Cardiac septum (tissue), 1 donor: ENCODE data around the gene MRPS25. TPM values are rescaled to one million over a fixed set of nuclear protein-coding genes. Genes with fewer than 3 reads are reported as not detected.

Experiments used
- DNase-seq: peaks from one replicate; pipeline ENCODE4 v3.0.0-alpha.2; 2020; ENCODE audit warnings: low spot score
- intact Hi-C: fragments of 100-400 bp; cut with DNase I; formaldehyde crosslinking; loops from one replicate; pipeline ENCODE4 v1.14.0; 2022
- long read RNA-seq: library from polyadenylated mRNA; unstranded; transcript quantifications from one replicate; pipeline ENCODE4 v2.0.0, GENCODE V29; 2021
- total RNA-seq: library from RNA; stranded (reverse); fragmentation: NEBNext Ultra II Directional; extraction: Animal tissue kit (Norgen Biotek cat#: 25700); gene quantifications from one replicate; pipeline ENCODE4 v1.2.1, GENCODE V29; 2021
- donor health status: DM: no; HTN: no; CAD: no.

MRPS25 gene
- 77.7 TPM for total RNA-seq
- long read RNA-seq, full-length matches to known transcripts = 92 of 105 reads
- long read RNA-seq, partial matches to known transcripts = 3 of 105 reads
- long read RNA-seq, other reads (novel, unspliced or antisense) = 10 of 105 reads

DNA sequence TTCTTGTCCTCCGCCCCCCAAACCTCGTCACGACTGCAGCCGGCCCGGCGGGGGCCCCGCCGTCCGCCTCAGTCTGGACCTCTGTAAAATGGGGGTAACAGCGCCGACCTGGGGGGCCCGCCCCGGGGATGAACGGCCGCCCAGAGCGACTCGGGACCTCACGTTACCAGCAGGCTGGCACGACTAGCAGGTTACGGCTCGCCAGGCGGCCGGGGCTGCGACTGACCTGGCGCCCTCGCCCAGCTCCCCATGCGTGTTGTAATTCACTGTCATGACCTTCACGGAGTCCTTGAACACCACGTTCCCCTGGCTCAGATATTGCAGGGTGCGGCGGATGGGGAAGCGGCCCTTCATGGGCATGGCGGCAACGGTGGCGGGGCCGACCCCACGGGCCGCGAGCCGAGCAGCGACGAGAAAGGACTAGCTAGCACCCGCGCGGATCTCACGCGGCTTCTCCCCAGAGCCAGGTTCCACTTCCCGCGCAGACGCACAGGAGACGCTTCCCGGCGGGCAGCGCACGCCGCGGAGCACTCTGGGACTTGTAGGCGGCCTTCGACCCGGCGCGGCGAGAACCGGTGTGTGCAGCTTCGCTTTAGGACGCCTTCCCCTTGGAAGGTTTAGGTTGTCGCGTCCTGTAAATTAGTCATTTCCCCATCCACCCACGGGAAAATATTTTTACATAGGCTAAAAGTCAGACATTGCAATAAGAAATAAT, at the start of gene MRPS25:
MRPS25 (minus strand) TSS at position 481 of the 715 bp plus-strand sequence; CDS start at position 360, 121 bp downstream.
- DNase-seq = peak; percentile 97
- intact Hi-C loops = loop anchor here (1.0 to 2.0 kb wide), 2 partner anchors 34 to 118 kb away; partner anchors contain the start of genes NR2C2 and RBSN

DNA sequence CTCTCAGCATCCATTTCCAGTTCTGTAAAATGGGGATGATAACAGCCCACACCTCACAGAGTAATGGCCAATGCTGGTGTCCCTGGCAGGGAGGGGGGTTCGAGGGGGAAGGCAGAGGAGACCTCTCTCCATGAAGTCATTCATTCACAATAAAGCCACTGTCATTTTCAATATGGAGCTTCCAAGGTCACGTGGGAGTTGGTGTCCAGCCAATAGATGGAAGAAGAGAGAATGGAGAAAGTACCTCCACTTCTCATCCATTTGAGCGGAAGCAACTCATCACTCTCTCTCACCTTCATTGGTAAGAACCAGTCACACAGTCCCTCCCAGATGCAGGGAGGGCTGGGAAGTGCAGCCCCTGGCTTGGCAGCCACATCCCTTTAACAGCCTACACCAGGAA, 48.8 kb upstream of the MRPS25 start:
- DNase-seq = no peak
- intact Hi-C loops = loop anchor here (10.0 kb wide), 1 partner anchor 291 kb away; no protein-coding TSS in a partner anchor

DNA sequence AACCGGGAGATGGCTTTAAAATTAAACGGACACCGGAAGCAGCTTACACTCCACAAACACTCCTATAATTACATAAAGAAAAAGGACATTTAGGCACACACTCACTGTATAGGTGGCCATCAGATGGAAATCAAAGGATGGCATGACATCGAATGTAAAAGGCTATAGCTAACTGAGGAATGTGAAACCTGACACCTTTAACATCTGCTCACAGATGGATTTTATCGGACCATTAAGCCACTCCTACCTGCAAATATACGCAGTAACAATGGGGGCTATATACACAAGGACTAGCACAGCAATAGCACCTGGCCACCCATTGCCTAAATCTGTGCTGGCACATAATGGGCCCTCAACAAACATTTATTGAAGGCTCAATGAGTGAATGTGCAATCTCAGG, 48.4 kb upstream of the MRPS25 start:
- intact Hi-C loops = loop anchor here (10.0 kb wide), 1 partner anchor 291 kb away; no protein-coding TSS in a partner anchor
- DNase-seq = no peak

DNA sequence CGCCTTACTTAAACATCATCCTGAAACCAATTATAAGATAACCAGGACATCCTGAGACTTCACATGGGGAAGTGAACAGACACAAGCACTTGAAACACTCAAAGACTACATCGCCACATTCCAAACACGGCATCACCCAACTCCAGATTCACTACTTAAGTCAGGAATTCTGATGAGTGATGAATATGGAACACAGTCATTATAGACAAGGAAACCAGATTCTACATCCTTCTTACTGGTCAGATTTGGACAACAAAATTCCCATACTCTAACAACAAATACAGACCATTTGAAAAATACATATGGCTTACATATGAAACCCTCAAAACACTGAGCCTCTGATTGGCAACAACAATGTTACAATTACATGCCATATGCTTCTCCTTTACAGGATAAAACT, 46.9 kb upstream of the MRPS25 start:
- intact Hi-C loops = loop anchor here (10.0 kb wide), 1 partner anchor 293 kb away; no protein-coding TSS in a partner anchor

DNA sequence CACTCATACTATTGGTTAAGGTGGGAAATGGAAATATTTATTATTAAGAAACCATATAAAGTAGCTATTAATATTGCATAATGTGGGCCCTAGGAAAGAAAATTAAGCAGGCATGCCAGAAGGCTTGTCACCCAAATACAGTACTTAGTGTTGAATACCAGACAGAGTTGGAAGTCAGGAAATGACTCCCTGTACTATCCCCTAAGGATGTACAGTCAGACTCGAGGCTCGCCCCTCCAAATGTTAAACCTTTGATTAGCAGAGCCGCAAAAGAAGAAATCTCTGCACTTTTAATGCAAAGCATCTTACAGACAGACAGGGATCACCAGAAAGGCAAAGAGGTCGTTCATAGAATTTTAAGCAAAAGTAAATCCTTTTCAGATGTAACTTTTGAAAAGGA, 45.1 kb upstream of the MRPS25 start:
- no peak for DNase-seq

More for the DNA sequence above, 46.9 kb upstream of the MRPS25 start:
- no peak for DNase-seq

DNA sequence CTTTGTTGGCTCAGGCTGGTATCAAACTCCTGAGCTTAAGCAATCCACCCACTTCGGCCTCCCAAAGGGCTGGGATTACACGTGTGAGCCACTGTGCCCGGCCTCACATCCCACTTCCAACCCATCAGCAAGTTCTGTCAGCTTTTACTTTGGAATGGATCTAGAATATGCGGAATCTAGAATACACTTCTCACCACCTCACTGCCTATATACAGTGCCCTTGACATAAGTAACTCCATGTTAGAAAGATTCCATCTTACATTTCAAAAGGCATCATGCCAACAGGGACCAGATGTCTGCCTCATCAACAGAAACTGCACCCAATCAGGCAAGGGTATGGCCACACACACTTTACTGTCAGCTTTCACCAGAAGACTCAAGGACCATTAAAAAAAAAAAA, 43.8 kb upstream of the MRPS25 start:
- no peak for DNase-seq
- intact Hi-C loops = loop anchor here (5.0 kb wide), 3 partner anchors 68 to 268 kb away; partner anchors contain the start of gene CAPN7

More for the DNA sequence above, 45.1 kb upstream of the MRPS25 start:
- intact Hi-C loops = loop anchor here (10.0 kb wide), 1 partner anchor 295 kb away; no protein-coding TSS in a partner anchor

DNA sequence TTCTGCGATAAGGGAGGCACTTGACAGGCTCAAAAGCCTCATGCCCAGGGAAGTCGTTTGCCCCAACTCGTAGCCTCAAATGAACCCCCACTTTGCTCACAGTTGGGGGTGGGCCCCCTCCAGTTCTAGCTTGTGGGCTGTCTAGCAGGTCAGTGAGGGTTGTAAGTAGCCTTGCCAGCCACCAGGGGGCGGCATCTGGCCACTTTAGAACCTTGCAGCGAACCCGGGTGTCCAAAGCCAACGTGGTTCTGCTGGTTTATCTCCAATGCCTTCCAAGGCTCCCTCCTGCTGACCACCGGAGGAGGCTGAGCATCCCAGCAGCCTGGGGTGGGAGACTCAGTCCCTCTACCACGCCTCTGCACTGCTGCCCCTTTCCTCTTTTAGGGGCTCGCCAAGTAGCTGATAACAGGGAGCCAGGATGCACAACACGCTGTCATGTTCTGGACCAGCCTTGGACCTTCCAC, 43.0 kb upstream of the MRPS25 start:
- intact Hi-C loops = loop anchor here (5.0 kb wide), 3 partner anchors 69 to 269 kb away; partner anchors contain the start of gene CAPN7
- DNase-seq = peak; percentile 90

DNA sequence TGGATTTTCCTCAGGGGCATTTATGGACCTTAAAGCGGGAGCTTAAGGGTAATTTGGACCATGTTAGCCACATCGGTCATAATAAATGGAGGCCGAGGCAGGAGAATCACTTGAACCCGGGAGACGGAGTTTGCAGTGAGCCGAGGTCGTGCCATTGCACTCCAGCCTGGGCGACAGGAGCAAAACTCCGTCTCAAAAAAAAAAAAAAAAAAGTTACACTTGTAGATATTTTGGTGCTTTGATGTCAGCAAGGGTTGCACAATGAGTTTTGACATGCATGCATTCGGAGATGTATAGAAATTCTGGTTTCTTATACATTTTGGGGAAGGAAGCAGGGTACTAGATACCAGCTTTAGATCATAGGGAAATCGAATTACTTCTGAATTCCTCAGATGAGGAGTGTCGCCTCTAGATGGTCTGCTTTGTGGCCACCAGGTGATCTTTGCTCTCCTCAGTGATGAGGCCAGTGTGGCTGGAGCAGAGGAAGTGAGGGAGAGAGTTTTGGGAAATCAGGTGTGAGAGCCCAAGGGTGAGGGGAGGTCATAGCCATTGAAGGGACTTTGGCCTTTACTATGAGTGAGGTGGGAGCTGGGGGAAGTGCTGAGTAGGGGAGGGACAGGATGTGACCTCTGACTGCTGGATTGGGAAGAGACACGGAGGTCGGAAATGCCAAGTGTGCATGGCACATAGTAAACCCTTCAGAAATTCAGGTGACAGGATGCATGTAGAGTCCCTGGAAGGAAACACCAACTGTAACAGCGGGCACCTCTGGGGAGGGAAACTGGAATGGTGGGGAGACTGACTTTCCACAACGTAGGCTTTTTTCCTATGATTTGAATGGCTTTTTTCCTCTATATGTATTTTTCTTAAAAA, 42.2 kb upstream of the MRPS25 start:
- DNase-seq = no peak
- intact Hi-C loops = loop anchor here (5.0 kb wide), 3 partner anchors 70 to 270 kb away; partner anchors contain the start of gene CAPN7

DNA sequence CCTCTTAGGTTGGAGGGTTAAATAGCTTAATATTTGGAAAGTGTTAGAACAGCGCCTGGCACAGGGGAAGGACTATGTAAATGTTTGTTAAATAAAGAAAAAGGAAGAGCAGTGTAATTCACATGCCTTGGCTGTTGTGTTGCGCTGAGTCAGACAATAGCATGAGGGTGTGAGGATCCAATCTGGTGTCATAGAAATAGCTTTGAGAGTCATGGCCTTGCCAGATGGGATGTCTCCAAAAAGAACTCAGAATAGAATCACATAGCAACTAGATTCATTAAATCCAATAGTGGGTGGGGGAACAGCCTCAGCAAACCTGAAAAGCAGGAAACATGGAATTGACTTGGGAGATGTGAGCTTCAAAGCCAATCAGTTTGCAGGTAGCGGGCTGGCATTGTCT, 37.7 kb upstream of the MRPS25 start:
- intact Hi-C loops = no loop called here
- DNase-seq = no peak

DNA sequence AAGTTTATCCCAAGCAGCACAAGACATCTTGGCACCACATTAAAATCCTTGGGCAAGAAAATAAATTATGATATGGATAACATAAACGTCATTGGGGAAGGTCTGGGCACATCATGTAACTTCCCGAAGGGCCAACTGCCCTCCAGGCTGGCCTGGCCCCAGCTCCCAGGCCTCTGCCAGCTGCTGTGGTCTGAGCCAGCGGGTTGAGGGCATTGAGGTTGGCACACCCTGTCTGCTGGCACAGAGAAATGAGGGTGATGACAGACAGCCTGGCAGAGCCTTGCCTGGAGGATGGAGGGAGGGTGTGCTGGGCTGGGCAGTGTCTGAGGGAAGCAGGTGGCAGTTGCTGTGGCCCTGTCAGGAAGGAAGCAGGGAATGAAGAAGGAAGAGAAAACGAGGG, 37.1 kb upstream of the MRPS25 start:
- peak; percentile 89 for DNase-seq
- intact Hi-C loops = no loop called here

DNA sequence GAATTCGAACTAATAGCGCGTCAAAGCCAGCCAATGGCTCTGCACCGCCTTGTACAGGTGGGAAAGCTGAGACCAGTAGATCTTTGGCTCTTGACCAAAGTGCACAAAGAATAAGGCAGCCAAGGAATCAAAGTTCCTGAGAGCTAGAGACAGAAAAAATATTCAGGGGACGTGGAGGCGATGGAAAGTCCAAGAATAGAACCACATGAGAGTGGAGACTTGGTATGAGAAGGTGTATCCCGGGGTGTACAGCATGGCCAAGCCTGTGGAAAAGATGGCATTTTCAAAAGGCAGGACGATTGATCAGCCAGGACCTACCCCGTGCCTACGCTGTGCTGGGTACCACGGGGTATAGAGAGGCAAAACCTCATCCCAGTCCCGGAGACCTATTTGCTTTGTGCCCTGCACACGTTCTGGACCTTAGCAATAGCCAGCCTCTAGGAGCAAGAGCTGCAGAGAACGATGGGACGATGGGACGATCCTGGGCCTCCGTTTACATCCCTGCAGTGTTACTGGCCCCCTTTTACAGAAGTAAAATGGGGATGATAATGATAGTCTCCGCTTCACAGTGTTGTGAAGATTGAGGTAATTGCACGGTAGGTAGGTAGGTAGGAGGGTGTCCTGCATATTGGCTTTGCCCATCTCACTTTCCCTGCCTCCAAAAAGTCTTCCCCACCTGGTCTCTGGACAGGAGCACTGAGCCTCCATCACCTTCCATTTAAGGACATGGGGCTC, 34.4 kb upstream of the MRPS25 start:
- DNase-seq = no peak
- intact Hi-C loops = loop anchor here (1.0 kb wide), 1 partner anchor 34 kb away; the partner anchor contains the start of gene MRPS25

DNA sequence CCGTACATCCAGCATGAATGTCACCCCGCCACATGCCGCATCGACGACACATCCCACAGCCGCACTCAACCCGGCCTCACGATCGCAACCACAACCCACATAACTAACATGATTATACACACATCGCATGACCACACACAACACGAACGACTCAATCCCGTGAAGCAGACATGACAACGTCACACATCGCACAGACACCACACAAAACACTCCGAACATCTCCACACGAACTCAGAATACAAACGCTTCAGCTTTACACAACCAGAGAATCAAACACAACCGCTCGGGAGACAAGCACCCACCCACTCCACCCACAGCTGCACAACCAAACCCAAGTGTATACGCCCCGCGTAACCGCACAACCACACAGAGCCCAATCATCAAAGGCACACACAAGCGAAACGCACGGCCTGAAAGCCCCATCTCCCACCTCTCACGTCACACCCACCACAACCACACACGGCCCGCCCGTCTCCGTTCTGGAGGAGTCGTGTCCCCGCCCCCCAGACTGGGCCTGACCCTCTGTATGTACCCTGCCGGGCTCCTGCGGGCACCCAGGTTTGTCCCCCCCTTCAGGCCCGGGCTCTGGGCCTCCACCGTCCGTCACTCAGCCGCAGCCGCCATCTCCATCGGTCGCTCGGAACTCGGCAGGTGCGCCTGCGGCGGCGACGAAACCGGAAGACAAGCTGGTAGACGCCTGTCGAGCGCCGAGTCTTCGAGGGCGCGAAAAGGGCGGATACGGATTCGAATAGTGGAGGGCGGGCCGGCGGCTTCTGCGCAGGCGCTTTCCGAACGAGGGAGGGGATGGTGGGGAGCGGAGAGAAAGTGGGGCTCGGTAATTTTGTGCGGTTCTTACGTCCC, 33.6 kb upstream of the MRPS25 start, which contains the start of gene RBSN:
RBSN (minus strand) TSS at position 646 of the 861 bp plus-strand sequence. CDS start 3,028 bp downstream, outside the sequence.
- peak; percentile 98 for DNase-seq
- intact Hi-C loops = loop anchor here (1.0 kb wide), 1 partner anchor 33 kb away; the partner anchor contains the start of gene MRPS25

DNA sequence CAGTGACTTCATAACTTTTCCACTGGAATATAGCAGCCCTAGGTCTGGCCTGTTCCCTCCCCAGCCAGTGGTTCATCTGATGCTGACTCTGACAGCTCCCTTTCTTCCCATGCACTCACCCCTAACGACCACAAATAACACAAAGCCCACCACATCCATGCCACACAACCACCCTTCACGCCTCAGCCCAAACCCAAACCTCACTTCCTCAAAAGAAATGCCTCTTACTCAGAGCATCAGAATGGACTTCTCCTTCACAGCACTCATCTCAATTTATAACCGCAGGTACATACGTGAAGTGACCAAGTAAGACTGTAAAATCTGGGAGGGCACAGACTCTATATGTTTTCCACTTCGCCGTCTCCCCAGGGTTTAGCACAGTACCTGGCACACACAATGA, 32.8 kb upstream of the MRPS25 start:
- DNase-seq = no peak
- intact Hi-C loops = no loop called here

DNA sequence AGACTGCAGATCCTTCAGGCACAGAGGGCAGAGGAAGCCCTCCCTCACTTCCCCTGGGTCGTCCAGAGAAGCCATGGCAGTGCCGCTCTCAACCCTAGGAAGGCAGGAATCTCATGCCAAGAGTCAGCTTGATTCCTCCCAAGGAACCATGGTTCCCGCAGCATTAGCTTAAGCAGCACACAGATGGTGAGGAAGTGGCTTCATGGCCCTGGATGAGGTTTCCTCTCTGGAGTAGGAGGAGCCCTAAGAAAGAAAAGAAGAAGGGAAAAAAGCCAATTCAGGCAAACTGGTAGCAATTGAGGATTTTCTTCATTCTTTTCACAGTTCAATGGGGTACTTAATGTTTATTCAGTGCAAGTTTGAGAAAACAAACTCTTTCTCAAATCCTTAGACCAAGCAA, 30.9 kb upstream of the MRPS25 start:
- DNase-seq = no peak
- intact Hi-C loops = no loop called here

DNA sequence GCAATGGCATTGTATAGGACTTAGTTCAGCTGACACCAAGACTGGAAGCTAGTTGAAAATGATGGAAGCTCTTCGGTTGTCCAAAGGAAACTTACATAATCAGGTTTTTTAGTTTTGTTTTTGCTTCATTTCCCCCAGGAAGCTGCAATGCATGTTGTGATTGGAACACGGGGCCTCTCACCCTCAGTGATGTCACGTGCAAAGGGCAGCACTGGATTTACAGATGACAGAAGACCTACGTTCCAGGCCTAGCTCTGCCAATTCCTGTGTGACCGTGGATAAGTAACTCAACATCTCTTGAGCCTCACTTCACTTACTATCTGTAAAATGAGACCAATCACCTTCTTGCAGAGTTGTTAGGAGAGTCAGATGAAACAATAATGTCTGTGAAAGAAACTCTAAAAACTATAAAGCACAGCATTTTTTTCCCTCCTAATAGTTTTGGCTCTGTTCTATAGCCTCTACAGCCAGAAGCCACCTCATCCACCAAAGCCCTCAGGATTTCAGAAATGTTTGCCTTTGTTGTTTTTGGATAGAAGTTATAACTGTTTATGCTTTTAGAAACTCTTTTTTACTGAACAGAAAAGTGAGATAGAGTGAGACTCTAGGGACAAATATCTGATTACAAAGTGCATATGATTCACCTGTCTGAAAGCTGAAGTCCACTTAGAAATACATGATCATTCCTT, 29.2 kb upstream of the MRPS25 start:
- no peak for DNase-seq
- intact Hi-C loops = no loop called here

DNA sequence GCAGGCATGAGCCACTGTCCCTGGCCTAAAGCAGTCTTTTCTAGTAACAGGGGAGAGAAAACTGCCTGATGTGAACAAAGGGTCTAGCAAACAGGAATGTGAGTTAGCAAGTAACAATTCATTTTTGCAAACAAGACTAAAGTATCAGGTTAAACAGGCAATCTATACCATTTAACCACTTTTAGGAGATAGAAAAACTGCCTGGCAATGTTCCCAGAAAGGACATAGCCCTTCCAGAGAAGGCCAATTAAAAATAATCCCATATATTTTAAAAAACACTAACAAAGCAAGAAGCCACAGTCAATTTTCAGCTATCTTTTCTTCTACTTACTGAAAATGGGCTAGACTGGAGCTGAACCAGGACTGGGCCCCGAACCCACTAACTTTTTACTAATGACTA, 27.6 kb upstream of the MRPS25 start:
- intact Hi-C loops = no loop called here
- no peak for DNase-seq

DNA sequence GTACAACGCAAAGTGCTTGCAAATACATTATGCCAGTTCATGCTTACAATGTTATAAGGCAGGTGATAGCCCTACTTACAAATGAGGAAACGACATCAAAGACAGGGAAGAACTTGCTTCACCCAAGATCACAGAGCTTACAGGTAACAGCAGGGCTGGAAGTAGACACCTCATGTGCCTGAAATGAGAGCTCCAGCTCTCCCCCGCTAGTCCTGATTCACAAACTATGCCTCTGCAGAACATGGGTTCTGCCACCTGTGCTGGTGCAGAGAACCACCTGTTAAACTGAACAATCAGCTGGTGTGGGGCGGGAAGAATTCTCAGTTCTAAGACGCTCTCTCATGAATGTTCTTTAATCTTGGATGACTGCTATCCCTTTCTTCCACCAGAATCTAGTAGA, 26.5 kb upstream of the MRPS25 start:
- DNase-seq = no peak
- intact Hi-C loops = no loop called here
